ENCODE results near the gene FBXL19. TPM values are rescaled to one million over a fixed set of nuclear protein-coding genes. Genes with fewer than 3 reads are reported as not detected.
A peak's percentile ranks its signal among the peaks of the same experiment; 100 is the strongest.
"Not testable (repeated sequence)": the region's sequence is repeated elsewhere in the genome, so short reads cannot be mapped to it uniquely, and the experiment has no call there.

Gene FBXL19
- total RNA-seq, 1 experiment from 2014 or later: 89.8 TPM

DNA sequence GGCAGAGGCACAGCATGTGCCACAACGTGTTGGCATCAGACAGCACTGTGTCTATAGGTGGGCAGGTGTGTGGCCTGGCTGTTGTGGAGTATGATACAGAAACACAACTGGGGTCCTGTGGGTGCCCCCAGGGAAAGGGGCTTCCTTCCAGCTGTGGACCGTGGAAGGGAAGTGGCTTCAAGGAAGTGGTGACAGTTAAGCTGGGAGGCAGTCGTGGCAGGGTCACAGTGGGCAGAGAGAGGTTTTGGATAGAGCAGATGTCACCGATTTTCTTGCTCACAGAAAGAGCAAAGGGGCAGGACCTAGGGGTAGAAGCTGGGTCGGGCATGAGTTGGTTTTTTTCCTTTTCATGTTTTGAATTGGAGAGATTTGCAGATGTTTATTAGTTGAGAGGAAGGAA lies 14.3 kb downstream of the FBXL19 start:
- Histone ChIP-seq H3K4me3 (ENCODE audit: insufficient read depth, low read depth, low read length) (no peak overlapping the region), H3K36me3 (replicated peaks; ENCODE audit: control insufficient read depth, insufficient read depth, low read length) (peaks cover 11% of the 10 kb centered on the region), H3K27me3 (ENCODE audit: control insufficient read depth, insufficient read depth, low read length) (no peaks in the 10 kb centered on the region)
- DNase-seq: no peak

DNA sequence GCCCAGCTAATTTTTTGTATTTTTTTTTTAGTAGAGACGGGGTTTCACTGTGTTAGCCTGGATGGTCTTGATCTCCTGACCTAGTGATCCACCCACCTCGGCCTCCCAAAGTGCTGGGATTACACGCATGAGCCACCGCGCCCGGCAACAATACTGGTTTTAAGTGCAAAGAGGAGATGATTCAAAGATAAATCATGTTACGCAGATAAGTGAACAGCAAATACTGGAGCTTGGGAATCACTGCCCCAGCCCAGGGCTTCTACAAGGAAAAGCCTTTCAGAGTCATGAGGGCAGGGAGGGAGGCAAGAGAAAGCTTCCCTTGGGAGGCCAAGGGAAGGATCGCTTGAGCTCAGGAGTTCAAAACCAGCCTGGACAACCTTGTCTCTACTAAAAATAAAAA lies 16.2 kb downstream of the FBXL19 start:
- not testable (repeated sequence) for H3K27me3 ChIP-seq (ENCODE audit: control insufficient read depth, insufficient read depth, low read length); DNase-seq; H3K4me3 ChIP-seq (ENCODE audit: insufficient read depth, low read depth, low read length)
- peaks cover 20% of the 10 kb centered on the region for H3K36me3 ChIP-seq (replicated peaks; ENCODE audit: control insufficient read depth, insufficient read depth, low read length)

DNA sequence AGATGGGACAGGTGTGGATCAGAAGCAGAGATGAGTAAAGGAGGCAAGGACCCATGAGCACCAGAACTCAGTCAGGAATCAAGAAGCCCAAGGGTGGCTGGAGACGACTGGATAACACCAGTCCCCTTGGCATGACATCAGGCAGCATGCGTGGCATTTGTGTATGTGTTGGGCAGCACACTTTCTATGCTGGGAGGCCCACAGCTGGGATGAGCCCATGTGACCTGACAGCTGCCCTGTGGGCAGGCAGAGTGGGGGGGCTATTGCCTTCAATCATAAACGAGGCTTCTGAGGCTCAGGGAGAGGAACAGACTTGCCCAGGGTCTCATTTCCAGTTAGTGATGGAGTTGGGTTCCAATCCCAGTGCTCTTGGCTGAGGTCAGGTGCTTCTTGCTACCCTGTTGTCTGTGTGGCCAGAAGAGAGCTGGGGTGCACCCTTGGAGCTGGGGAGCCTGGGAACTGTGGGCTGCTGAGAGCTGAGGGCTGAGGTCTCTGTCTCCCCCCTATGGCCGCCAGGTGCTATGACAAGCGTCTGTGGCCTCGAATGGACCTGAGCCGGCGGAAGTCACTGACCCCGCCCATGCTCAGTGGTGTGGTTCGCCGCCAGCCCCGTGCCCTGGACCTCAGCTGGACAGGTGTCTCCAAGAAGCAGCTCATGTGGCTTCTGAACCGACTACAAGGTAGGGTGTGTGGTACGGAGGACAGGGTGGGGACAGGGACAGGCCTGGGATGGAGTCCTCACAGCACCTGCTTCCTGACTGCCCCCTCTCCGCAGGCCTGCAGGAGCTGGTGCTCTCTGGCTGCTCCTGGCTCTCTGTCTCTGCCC lies 18.4 kb downstream of the FBXL19 start:
- Histone ChIP-seq H3K36me3 (replicated peaks; ENCODE audit: control insufficient read depth, insufficient read depth, low read length) (peaks cover 19% of the 10 kb centered on the region), H3K4me3 (ENCODE audit: insufficient read depth, low read depth, low read length) (no peak overlapping the region), H3K27me3 (ENCODE audit: control insufficient read depth, insufficient read depth, low read length) (no peaks in the 10 kb centered on the region)
- peak; percentile 93 for DNase-seq

DNA sequence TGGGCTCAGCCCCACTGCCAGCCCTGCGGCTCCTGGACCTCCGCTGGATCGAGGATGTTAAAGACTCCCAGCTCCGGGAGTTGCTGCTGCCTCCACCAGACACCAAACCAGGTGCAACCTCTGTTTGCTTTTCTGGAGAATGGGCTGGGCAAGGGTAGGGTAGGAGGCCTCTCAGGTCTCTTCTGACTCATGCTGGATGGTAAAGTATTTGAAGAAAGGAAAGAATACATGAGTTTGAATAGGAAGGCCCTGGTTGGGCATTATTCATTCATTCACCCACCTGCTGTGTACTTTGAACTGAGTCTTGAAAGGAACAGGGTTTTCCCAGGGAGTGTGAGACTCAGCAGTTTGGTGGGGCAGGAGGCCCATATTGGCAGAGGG lies 19.0 kb downstream of the FBXL19 start:
- H3K4me3 ChIP-seq (ENCODE audit: insufficient read depth, low read depth, low read length): no peak overlapping the region
- peaks cover 17% of the 10 kb centered on the region for H3K36me3 ChIP-seq (replicated peaks; ENCODE audit: control insufficient read depth, insufficient read depth, low read length)
- DNase-seq: no peak
- no peaks in the 10 kb centered on the region for H3K27me3 ChIP-seq (ENCODE audit: control insufficient read depth, insufficient read depth, low read length)

DNA sequence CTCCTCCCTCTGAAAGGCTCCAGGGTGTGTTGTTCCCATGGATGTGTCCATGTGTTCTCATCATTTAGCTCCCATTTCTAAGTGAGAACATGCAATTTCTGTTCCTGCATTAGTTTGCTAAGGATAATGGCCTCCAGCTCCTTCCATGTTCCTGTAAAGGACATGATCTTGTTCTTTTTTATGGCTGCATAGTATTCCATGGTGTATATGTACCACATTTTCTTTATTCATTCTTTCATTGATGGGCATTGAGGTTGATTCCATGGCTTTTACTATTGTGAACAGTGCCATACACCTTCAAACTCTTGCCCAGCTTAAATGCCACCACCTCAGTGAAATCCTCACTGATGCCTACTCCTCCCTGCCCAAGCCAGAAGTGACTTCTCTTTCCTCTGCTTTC lies 21.0 kb downstream of the FBXL19 start:
- no peaks in the 10 kb centered on the region for H3K27me3 ChIP-seq (ENCODE audit: control insufficient read depth, insufficient read depth, low read length)

DNA sequence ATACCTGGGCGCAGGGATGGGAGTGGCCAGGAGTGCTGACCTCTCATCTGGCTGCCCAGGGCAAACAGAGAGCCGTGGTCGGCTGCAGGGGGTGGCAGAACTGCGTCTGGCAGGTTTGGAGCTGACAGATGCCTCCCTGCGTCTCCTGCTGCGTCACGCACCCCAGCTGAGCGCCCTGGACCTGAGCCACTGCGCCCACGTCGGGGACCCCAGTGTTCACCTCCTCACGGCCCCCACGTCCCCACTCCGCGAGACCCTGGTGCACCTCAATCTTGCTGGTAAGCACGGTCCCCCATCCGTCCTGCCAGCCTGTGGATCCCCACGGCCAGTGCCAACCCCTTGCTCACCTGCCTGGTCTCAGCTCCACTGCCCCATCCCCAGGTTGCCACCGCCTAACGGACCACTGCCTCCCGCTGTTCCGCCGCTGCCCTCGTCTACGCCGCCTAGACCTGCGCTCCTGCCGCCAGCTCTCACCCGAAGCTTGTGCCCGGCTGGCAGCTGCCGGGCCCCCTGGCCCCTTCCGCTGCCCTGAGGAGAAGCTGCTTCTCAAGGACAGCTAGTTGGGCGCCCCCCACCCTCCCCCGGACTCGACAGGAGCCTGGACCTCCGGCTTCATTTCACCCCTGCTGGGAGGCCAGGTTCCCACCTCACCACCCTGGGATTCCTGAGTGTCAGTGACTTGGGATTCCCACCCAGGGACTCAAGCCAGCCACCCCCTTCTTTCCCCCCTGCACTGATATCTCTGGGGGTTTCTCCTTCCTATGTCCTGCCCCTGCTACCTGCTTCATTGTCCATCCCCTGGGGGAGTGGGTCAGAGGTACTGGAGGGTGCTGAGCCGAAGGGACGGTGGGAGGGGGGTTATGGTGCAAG lies 23.5 kb downstream of the FBXL19 start:
- Histone ChIP-seq H3K4me3 (ENCODE audit: insufficient read depth, low read depth, low read length) (no peak overlapping the region), H3K27me3 (ENCODE audit: control insufficient read depth, insufficient read depth, low read length) (no peaks in the 10 kb centered on the region), H3K36me3 (replicated peaks; ENCODE audit: control insufficient read depth, insufficient read depth, low read length) (peaks cover 17% of the 10 kb centered on the region)
- no peak for DNase-seq

More for the DNA sequence above, 21.0 kb downstream of the FBXL19 start:
- Histone ChIP-seq H3K4me3 (ENCODE audit: insufficient read depth, low read depth, low read length) (no peak overlapping the region), H3K36me3 (replicated peaks; ENCODE audit: control insufficient read depth, insufficient read depth, low read length) (peaks cover 17% of the 10 kb centered on the region)
- DNase-seq: no peak

DNA sequence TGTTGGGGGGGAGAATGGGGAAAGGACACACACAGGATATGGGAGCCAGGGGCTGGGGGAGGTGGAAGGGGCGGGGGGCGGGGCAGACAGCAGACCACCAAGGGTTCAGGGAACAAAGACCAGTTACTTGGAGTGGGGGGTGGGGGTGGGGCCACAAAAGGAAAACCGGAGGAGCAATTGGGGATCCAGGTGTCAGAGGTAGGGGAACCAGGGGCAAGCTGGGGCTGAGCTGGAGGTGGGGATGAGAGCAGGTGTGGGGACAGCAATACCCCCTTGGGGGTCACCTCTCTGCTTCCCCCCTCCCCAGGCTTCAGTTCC lies 24.1 kb downstream of the FBXL19 start:
- Histone ChIP-seq H3K4me3 (ENCODE audit: insufficient read depth, low read depth, low read length) (peak overlapping the region; percentile 46), H3K27me3 (ENCODE audit: control insufficient read depth, insufficient read depth, low read length) (no peaks in the 10 kb centered on the region), H3K36me3 (replicated peaks; ENCODE audit: control insufficient read depth, insufficient read depth, low read length) (peaks cover 13% of the 10 kb centered on the region)
- DNase-seq: peak; percentile 79

DNA sequence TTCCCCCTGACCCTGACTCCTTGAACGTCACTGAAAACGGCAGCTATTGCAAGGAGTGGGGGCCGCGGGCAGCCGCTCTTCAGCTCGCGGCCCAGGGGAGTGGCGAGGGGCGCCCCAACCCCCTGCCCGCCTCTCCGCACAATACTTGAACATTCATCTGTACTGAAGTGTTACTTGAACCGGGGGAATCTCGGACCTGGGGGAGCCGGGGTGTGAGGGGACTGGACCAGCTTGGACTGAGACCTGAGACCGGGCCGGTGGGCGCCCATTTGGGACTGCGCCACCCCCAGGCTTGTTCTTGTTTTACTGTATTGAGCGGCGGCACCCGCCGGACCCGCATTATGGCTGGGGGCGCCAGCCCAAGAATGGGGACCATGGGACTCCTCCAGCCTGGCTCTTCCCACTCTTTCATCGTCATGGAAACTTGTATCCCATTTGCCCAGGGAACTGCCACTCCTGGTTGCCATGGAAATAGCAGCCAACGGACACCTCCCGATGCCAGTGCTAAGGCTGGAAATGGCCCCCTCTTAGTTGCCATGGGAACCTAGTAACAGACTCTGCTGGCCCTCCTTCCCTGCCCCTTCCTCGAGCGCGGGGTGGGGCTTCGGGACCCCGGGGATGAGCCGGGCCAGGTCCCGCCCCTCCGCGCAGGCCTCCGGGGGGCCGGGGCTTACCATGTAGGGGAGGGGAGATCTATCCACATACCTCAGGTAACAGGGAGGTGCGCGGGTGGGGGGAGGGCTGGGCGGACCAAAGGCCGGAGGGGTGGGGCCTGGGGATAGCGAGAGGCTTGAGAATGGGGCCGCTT lies 24.7 kb downstream of the FBXL19 start:
- Histone ChIP-seq H3K27me3 (ENCODE audit: control insufficient read depth, insufficient read depth, low read length) (no peaks in the 10 kb centered on the region), H3K4me3 (ENCODE audit: insufficient read depth, low read depth, low read length) (peak overlapping the region; percentile 79), H3K36me3 (replicated peaks; ENCODE audit: control insufficient read depth, insufficient read depth, low read length) (peaks cover 8% of the 10 kb centered on the region)
- peak; percentile 99 for DNase-seq

DNA sequence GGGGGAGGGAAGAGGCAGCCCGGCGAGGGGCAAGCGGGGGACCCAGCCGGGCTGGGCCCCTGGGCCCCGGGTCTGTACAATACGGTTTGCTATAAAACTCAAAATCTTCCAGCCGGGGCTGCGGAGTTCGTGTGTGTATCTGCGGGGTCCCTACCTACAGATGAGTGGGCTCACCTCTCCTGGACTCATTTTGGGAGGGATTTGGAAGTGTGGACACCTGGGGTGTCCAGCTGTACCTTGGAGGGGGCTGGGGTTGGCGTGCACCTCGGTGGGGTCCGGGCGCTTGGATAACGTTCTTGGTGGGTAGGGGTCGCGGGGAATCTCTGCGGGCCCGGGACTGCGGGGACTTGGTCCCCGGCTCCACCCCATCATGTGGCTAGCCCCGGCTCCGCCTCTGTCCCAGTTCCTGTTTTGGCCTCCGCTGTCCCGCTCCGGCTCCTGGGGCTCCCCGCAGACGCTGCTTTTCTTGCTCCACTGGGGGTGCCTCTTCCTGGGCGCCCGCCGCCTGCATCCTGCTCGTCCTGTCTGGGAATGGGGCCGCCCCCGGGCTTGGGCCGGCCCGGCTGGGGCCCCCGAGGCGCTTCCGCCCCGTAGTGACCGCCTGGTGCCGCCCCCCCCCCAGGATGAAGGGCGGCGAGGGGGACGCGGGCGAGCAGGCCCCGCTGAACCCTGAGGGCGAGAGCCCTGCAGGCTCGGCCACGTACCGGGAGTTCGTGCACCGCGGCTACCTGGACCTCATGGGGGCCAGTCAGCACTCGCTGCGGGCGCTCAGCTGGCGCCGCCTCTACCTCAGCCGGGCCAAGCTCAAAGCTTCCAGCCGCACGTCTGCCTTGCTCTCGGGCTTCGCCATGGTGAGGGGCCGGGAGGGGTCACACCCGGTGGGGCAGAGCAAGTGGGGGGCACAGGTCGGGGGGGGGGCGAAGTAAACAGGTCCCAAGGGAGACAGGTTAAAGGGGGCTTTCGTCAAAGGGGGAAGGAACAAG lies 25.6 kb downstream of the FBXL19 start, which contains the start of gene ORAI3:
Gene ORAI3 (plus strand): TSS at position 402 of the 983 bp plus-strand sequence. CDS start 222 bp downstream, at position 624.
- peak; percentile 86 for DNase-seq
- Histone ChIP-seq H3K4me3 (ENCODE audit: insufficient read depth, low read depth, low read length) (peak within 1 kb of the TSS; percentile 79), H3K27me3 (ENCODE audit: control insufficient read depth, insufficient read depth, low read length) (no peaks in the 10 kb centered on the region), H3K36me3 (replicated peaks; ENCODE audit: control insufficient read depth, insufficient read depth, low read length) (peaks cover 6% of the 10 kb centered on the region)

DNA sequence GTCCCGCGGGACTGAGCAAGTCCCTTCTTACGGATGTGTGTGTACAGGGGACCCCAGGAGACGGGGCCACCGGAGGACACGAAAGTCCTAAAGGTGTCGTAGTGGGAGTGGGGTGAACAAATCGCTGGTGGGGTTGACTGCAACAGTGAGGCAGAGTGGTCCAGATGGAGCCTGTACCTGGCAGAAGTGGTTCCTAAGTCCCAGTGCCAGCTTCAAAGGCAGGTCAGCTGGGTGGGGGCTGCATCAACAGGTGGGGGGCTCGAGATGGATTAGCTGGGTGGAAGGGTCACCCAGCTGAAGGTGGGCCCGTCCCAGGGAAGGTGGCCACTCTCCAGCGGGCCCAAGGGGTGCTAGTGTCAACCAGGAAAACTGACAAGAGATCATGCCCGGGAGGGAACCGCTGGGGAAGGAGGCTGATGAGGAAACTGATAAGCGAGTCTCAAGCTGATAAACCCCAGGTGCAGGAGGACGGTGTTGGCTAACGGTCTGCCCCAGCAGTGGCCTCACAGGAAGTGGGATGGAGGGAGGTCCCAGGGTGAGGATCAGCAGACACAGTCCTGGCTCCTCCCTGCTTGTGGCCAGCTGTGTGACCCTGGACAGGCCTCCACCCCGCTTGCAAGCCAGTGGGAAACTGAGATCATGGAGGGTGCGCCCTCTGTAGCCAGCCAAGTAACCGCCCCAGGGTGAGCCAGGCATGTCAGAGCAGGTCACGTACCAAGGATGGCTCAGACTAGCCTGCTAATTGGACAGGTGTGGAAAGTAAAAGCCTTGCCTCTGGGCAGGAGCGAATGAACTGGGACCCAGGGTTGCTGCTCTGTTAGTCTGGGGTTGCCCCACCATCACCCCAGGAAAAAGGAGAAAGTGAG lies 26.5 kb downstream of the FBXL19 start:
- Histone ChIP-seq H3K4me3 (ENCODE audit: insufficient read depth, low read depth, low read length) (peak overlapping the region; percentile 79), H3K36me3 (replicated peaks; ENCODE audit: control insufficient read depth, insufficient read depth, low read length) (peaks cover 2% of the 10 kb centered on the region), H3K27me3 (ENCODE audit: control insufficient read depth, insufficient read depth, low read length) (no peaks in the 10 kb centered on the region)
- no peak for DNase-seq

DNA sequence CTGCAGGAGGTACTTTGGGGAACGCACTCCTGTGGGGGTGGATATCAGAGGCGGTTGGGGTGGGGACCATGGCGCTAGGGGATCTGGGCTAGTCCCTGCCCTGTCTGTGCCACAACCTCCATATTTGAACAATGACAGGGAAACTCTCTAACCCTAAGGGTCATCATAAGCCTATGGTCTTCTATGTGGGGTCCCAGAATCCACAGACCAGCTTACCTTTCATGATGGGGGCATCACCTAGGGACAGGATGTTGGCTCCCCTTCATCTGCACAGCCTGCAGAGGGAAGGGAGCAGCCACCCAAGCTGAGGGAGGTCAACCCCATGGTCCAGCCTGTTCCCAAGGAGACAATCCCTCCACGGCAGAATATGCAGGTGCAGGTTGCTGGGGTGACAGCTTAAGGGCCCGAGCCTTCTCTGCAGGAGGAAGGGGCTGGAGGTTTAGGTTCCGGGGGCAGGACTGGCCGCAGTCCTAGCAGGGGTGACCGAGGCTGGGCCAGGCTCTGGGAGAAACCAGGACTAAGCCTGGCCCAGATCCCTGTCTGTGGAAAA lies 27.2 kb downstream of the FBXL19 start:
- no peak overlapping the region; the same call in 1 of the 2 replicates for H3K4me3 ChIP-seq (ENCODE audit: insufficient read depth, low read depth, low read length)
- no peaks in the 10 kb centered on the region; the same call in none of the 2 replicates for H3K36me3 ChIP-seq (replicated peaks; ENCODE audit: control insufficient read depth, insufficient read depth, low read length)
- no peak for DNase-seq
- H3K27me3 ChIP-seq (ENCODE audit: control insufficient read depth, insufficient read depth, low read length): no peaks in the 10 kb centered on the region

DNA sequence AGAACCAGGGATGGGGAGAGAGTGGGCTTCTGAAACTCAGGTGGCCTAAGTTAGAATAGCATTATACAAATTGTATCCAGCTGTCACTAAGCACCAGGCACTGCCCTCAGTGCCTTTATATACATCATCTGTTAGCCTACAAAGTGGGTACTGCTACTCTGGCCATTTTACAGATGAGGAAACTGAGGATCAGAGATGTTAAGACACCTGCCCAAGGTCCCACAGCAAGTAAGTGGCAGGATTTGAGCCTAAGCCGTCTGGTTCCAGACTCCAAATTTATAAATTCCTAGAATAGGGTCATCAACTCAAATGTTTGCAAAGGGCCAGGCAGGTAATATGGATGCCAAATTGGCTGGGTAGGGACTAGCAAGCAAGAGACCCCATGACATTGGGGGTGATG lies 27.8 kb downstream of the FBXL19 start:
- no peak for DNase-seq
- H3K4me3 ChIP-seq (ENCODE audit: insufficient read depth, low read depth, low read length): no peak overlapping the region
- H3K27me3 ChIP-seq (ENCODE audit: control insufficient read depth, insufficient read depth, low read length): no peaks in the 10 kb centered on the region
- H3K36me3 ChIP-seq (replicated peaks; ENCODE audit: control insufficient read depth, insufficient read depth, low read length): no peaks in the 10 kb centered on the region; the same call in none of the 2 replicates
